Prostate gland (tissue), 2 donors: ENCODE measurements around the gene IQSEC3.

ENCODE experiments used
- CTCF ChIP-seq, 4 experiments: fragments of 200-600 bp in 2 of 4; fragments of 450-650 bp in 2 of 4; sonication (generic) in 2 of 4; IDR thresholded peaks; 1 replicate in 3 of 4; 2 replicates in 1 of 4; pipeline ENCODE4 v1.5.1; 2016 to 2019; ENCODE audit warnings: antibody characterized with exemption in 4 of 4, mild to moderate bottlenecking in 2 of 4, moderate library complexity in 2 of 4
- POLR2A ChIP-seq: fragments of 450-650 bp; IDR thresholded peaks from one replicate; pipeline ENCODE4 v1.6.1; 2016; ENCODE audit warnings: antibody characterized with exemption, mild to moderate bottlenecking
- POLR2AphosphoS5 ChIP-seq: sonication (generic); formaldehyde crosslinking; IDR thresholded peaks from one replicate; pipeline ENCODE4 v1.6.1; 2017; ENCODE audit warnings: antibody characterized with exemption

GRCh38 chr12:208813-209212 is 142.2 kb downstream of the IQSEC3 start:
- no peak for TF ChIP-seq CTCF (IDR thresholded peaks at IDR 0.05)
- no peak for TF ChIP-seq POLR2A
- no peak for TF ChIP-seq POLR2AphosphoS5
